Inferior parietal cortex (tissue), 1 donor: ENCODE data around the gene EML1.

Experiments
- DNase-seq: peaks from one replicate; pipeline ENCODE4 v3.0.0-alpha.2; 2016; ENCODE audit errors: extremely low spot score

Gene EML1

DNA sequence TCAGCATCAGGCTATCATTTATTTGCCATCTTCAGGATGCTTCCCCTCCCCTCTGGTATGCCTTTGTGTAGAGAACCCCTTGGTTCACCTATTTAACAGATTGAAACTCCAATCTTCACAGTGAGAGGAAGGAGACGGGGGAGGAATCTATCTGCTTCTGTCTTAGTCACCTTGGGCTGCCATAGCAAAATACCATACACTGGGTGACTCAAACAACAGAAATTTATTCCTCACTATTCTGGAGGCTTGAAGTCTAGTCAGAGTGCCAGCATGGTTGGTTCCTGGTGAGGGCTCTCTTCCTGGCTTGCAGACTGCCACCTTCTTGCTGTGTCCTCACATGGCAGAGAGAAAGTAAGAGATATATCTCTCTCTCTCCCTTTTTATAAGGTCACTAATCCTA, 13.5 kb upstream of the EML1 start:
- no peak for DNase-seq

DNA sequence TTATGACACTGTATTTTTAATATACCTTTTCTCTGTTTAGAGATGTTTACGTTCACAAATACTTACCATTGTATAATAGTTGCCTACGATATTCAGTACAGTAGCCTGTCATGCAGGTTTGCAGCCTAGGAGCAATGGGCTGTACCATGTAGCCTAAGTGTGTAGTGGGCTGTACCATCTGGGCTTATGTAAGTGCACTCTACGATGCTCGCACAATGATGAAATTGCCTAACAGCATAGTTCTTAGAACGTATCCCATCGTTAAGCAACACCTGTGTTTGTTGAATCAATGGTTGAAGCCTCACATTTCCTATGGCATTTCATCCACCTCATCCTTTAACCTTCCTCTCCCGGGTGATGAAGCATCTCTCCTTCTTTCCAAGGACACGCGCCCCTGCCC, 12.5 kb upstream of the EML1 start:
- DNase-seq, result no peak

DNA sequence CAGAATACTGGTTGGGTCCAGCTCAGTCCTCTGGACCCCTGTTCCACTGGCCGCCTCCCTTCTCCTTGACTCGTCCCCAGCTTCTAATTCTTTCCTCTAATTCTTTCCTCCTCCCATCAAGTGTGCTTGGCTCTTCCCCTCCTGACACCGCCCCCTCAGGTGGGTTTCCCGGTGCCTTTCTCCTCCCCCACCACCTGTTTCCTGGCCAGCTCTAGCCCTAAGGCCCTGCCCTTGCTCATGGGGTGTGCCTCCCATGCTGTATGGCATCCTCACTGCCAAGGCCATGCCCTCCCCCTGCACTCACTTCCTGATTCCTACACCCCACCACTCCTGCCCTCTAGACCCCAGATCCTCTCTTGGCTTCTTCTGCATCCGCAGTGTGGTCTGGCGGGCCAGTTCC, 12.1 kb upstream of the EML1 start:
- no peak for DNase-seq

DNA sequence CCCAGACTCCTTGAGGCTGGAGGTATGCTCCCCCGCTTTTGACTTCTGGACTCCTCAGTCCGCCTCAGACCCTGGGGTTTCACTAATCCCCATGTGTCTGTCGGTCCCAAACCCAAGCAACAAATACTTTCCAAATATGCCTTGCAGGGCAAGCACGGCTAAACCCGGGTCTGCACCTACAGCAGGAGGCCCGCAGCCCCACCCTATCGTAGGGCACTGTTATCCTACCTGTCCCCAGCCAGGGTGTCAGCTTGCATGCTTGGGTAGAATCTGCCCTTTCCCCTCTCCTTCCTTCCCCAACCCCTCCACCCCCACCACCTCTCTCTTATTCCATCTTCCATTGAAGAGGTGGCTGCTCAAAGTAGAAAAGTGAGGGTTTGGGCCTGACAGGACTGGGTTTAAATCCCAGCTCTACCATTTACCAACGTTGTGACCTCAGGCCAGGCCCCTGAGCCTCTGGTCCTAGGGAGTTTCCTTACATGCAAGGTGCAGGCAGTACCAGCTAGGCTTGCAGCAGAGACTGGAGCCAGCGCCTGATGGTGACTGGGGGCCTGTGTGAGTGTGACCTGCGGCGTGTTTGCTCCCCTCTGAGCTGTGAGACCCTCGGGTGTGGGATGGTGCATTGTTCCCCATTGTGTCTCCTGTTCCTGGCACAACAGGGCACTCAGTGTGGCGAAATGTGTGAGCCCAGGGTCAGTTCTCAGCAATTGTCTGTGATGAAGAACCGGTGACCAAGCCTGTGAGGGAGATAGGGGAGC, 11.2 kb upstream of the EML1 start:
- no peak for DNase-seq

DNA sequence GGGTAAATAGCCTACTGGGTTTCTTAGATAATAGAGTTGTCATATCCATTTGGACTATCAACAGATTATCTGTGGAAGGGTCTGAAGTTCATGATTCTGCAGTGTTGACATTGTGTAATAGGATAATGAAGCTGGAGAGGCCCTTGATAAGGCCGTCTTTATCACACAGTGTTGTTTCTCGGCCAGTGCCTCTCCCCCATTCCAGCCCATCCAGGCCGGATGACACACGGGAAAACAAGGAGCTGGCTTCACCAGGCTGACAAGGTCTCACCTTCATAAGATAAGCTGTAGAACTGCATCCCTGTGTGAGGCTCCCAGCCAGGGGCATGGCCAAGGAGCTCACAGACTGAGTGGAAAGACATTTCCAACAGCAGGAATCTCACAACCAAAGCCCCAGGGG, 8.7 kb upstream of the EML1 start:
- DNase-seq, result no peak

DNA sequence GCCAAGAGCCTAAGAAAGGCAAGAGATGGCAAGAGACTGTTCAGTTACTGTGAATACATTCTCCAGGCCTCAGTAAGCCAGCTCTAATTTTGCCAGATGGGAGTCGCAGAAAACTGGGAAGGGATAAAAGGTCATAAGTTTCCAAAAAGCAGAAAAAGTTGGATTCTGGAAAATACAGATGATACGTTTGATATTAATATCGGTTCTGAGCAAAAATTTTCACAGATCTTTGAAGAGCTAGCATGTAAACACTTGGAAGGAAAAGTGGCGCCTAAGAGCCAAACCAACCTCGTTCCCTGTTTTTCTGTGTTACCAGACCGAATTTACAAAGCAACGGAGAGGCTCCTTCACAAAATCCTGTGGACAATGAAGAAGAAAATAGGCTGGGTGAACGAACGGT, 7.8 kb upstream of the EML1 start:
- no peak for DNase-seq

DNA sequence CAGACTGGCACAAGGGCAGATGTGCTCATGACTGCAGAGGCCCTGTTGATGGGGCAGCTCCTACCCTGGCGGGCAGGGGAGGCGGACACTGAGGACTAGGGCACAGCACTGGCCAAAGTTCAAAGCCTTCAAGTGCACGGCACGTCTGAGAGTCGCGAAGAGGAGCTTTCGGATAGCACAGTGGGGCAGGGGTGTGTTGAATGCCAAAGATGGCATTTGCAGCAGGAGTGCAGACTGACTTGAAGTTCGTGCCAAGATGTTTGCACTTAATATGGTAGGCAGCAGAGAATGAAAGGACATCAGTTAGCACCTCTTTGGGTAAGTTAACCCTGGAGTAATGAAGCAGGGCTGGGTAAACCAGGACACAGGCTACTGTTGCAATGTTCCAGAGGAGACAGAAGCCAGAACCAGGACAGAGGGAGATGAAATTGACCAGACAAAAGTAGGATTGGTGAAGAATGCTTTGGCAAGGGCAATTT, 6.7 kb upstream of the EML1 start:
- no peak for DNase-seq

DNA sequence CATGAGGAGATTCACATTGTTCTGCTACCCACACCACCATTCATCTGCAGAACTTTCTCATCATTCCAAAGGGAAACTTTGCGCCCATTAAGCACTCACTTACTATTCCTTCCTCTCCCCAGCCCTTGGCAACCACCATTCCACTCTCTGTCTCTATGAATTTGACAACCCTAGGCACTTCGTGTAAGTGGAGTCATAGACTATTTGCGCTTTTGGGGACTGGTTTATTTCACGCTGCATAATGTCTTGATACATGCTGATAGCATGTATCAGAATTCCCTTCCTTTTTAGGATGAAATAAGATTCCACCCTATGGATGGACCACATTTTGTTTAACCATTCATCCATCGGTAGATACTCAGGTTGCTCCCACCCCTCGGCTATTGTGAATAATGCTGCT, 4.5 kb upstream of the EML1 start:
- no peak for DNase-seq

DNA sequence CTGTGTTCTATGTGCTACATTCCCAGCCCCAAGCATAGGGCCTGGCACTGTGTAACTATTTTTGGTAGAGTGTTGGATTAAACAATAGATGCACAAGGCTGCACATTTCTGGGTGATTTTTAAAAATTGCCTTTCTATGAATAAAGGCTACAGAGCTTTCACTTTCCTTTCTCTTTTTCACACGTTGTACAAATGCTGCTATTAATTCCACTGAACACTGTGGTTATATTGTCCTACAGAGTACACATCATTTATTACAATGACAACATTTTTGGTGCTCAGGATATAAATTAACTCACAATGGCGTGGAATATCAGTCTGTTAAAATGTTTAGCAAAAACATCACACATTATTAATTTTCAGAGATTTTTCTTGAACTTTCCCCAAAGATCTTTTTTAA, 3.6 kb upstream of the EML1 start:
- no peak for DNase-seq

DNA sequence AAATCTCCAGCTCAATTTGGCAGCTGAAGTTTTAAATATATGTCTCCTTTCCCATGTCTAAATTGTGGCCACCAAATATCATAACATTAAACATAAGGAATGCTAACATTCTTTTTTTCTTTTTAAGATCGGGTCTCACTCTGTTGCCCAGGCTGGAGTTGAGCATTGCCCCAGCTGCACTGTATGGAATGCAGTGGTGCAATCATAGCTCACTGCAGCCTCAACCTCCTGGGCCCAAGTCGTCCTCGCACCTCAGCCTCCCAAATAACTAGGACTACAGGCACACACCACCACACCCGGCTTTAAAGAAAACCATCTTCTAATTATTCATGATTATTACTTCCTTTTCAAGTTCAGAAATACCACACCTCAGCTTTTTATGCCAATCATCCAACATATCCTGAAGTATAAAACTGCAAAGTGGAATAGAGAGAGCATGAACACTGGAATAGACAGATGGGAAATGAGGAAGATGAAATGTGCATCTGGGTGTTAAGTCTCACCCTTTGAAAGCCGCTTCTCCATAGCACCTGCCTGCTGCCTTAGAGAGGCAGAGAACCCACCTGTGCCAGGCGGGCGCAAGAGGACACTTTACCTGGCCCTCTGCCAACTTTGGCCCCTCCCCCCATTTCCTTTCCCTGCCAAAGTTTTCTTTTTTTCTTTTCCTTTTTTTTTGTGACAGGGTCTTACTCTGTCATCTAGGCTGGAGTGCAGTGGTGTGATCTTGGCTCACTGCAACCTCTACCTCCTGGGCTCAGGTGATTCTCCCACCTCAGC, 2.8 kb upstream of the EML1 start:
- no peak for DNase-seq

DNA sequence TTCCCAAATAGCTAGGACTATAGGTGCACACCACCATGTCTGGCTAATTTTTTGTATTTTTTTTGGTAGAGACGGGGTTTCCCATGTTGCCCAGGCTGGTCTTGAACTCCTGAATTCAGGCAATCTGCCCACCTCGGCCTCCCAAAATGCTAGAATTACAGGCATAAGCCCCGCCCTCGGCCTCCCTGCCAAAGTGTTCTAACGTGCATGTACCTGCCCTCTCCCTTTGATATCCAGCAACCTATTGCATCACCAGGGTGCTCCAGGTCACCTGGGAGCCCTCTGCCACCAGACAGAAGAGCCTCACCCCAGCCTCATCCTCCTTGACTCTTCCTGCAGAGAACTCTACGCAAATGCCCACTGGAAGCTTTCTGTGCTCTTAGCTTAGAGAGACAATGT, 2.2 kb upstream of the EML1 start:
- no peak for DNase-seq

DNA sequence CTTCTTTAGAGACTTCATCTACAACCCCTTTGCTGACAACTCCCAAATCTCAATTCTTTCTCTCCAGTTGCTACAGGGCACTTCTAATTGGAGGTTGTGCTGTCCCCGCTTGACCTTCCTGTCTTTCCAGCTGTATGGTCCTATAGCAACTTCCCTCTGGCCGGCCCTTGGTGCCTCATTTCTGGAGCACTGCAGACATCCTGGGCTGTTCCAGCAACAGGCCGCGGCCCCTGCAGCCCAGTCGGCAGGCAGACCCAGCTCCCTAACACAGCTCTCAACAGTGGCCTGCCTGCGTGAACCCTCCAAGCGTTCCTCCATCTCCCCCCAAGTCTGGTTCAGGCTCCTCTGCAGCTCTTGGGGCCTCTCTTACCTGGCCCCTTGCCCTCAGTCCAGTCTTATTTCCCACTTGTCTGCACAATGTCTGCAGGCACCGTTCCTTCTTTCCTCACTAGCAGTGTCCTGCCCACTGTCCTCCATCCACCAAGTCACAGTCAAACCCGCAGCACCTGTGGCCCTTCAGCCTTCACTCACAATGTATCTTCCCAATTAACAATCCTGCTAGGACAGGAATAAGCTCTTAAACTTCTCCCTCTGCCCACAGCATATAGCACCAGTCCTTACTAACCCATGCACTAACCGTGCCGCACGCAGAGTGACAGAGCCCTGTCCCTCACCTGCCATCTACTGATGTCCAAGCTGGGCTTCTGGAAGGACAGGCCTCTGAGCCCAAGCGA, 1.6 kb upstream of the EML1 start:
- no peak for DNase-seq

DNA sequence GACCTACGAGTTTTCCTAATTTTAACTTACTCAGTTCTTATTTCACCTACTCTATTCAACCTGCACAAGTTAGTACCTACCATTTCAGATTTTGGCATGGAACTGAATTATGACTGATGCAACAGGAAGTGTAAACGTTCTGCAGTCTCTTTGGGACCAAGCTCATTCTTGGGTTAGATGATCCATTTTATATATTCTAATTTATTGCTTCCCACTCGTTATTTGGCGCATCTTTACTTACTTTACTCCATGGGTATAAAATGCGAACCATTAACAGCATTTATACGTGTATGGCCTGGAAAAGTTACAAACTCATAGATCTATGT, 1.0 kb upstream of the EML1 start:
- DNase-seq, result no peak

DNA sequence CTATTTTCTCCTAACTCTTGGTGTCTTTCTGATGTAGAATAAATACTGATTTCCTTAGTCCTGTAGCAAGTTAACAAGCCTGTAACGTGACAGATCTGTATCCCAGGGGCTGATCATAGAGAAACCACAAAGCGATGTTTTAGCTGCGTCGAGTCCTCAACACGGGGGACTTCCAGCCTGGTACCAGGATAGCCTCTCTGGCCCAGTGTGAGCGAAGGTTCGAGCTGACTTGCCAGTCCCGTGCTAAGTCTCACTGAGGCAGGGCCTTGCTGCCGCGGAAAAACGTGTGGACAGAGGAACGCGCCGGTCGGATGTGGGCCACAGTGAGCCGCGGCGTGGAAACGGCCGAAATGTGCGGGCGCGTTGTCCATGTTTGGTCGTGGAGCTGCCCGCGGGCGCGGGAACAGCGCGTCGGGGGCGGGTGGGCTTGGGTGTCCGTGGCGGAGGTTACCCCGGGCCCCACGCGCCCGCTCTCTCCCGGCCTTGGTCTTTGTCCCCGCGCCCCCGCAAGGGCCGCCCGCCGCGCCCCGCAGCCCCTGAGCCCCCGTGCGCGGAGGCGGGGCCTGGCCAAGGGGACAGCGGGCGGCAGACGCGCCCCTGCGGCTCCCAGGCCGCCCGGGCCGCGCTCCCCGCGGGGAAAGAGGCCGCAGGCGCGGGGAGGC, 531 bp upstream of the EML1 start:
- no peak for DNase-seq

DNA sequence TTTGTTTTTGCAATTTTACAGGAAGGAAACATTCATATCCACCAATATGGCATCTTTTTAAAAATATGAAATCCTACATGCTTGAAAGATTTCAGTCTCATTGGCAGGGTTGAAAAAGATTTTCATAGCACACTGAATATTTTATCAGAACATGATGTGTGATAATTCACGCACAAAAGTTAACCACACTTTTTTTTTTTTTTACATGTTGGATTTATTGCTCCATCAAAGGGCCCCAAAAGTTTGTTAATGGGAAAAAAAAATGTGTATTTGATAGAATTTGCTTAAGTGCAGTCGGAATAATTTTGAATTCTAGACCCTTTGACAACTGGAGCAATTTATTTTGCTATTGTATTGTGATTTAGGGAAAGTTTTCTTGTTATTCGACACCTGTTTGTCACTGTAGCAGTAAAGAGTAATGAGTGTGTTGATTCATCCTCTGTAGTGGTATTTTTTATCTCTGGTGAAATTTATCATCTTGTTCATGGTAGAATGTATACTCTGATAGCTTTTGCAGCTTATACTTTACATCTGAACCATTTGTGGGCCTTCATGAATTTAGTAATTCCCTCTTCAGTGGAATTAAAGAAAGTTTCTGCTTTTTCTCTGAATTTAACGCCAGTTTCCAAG, 1.1 kb downstream of the EML1 start:
- no peak for DNase-seq

DNA sequence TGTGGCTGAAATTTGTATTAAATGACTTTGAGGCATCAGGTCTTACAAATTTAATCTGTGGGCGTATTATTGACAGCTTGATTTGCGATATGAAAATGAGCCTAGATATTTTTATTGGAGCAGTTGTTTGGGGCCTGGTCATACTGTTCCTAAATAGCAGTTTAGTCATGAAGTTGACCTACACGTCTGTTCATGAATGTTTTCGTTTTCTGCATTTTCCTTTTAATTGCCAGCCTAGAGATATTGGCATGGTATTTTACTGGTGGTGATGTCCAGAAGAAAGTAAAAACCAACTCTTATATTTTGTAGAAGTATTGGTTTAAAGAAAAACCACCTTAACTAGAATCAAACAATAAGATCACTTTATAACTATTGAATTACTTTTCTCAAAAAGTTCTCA, 1.8 kb downstream of the EML1 start:
- DNase-seq, result no peak

DNA sequence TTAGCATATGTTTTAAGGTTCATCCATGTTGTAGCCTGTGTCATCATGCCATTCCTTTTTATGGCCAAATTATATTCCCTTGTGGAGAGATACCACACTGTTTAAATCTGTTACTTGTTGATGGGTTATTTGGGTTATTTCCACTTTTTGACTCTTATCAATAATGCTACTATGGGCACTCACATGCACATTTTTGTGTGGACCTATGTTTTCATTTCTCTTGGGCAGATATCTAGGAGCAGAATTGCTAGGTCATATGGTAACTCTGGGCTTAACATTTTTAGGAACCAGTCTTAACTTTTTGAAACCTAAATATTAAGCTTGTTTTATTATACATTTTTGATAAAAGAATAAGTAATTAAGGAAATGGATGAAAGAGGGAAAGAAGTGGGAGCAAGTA, 4.0 kb downstream of the EML1 start:
- no peak for DNase-seq

DNA sequence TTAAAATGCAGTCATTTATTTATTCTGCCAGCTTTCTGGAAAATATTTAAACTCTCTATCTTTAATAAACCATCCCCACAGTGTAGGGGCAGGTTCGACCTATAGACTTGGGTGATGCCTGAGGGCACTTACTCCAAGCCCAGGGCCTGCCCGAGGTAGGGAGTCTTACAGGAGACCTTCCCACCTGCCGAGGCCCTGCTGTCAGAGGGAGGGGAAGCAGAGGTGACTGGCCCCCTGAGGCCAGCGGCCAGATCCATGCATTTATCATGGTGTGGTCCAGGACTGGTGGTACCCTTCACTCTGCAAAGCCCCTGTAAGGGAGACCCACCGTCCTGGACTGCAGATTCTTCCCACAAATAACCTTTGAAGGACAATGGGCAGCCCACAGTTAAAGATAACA, 7.6 kb downstream of the EML1 start:
- DNase-seq, result no peak

DNA sequence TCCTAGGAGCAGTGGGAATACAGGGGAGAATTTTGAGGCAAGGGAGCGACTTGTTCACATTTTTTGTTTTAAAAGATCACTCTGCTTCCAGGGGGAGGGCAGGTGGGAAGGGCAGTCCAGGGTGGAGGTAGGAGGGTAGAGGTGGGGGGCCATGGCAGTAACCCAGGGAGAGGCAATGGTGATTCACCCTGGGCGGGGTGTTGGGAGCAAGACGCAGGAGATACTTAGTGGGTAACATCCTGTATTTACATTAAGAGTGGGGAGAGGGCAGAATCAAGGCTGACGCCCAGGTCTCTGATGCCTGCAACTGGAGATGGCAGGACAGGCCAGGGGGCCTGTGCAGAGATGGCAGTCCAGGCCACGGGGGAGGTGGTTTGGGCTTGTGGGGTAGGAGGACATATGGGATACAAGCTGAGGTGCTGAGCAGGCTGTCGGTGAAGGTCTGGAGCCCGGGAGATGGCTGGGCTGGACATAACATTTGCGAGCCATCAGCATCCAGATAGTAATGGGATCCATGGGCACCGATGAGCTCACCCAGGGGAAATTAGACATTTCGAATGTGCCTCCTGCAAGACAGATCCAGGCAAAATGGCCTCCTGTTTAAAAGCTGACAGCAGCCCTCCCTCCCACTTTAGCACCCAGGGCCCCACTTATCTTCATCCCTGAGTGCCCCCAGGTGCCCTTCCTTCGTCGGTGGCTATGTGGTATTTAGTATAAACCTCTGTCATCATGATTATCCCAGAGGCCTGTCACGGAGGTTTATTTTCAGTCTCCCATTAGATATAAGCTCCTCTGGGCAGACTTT, 9.3 kb downstream of the EML1 start:
- DNase-seq, result no peak

DNA sequence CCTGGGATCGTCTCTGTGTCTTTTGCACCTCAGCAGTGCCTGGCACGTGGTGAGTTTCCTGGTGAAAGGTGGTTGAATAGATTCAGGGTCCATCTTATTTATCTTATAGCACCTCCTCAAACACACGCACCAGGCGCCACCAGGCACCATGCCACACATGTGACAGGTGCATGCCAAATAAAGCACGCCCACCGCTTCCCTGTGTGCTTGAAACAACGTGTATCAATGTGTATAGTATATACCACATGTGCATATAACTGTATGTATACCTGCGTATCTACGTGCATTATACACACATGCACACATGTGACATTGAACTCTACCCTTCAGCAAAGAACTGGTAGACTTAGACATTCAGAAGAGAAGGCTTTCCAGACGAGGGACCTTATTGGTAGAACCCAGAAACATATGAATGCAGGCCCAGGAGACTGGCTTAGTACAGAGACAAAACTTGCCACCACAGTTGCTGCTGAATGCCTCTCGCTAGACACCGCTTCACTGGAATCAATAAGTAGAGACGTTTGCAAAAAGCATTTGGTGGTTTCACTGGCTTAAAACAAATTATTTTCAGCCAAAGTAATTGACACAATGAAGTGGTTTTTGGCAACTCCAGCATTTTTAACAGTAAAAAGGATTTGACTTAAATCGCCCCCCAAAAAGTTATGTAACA, 10.0 kb downstream of the EML1 start:
- DNase-seq, result no peak
